Measurements from ENCODE around the gene CERS2.

DNA sequence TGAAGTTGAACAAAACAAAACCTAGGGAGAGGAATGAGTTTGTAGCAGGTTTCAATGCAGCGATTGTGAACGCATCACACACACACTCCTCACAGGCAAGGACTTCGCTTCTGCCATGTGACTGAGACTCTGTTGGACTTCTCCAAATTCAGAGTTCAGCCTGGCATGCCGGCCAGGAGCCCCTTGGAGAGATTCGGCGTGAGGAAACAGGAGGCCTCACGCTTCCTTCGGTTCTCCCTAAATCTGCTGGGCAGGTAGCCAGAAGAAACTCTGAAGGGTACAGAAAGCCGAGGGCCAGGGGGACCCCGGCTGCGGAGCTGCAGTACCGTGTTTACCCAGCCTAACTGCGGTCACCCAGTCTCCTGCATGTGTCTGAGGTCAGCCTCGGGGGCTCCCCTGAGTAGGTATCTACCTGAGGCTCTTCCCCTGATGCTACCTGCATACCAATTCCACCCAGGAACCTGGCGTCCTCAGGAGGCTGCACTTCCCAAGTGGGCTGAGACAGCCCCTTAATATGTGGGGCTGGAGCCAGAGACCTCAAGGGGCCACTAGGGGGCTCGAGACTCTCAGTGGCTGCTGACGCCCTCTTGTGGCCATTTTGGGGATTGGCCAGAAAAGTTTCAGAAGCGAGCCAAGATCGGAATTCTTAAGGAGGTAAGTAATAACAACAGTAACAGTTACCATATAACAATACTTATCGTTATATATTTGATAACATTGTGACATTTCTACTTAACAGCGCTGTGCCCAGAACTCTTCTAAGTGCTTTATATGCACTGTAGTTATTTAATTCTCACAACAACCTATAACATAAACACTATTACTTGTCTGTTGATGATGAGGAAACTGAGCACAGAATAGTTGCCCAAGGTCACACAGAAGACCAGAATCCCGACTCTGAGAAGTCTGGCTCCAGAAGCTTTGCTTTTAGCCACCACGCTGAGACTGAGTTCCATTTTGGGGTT lies 4.7 kb upstream of the CERS2 start:
- TF ChIP-seq CTCF (IDR thresholded peaks at IDR 0.05), result peak; percentile 99 to 100 (median 100)
- TF ChIP-seq POLR2A (IDR thresholded peaks at IDR 0.05), result no peak

Measured in heart left ventricle (tissue), 13 donors.